ENCODE measurements around the gene MTHFSD. TPM values are rescaled to one million over a fixed set of nuclear protein-coding genes. Genes with fewer than 3 reads are reported as not detected.
A peak's percentile ranks its signal among the peaks of the same experiment; 100 is the strongest.

The MTHFSD gene
- total RNA-seq, 1 donor from 2014 or later = 27.7 TPM

- H3K4me1 Mint-ChIP-seq (ENCODE audit: low read depth, unreplicated experiment) = peaks cover 14% of the 10 kb centered on the region
- peaks cover 22% of the 10 kb centered on the region for H3K9me3 Mint-ChIP-seq (ENCODE audit: unreplicated experiment)
- TF ChIP-seq CTCF (IDR thresholded peaks at IDR 0.05; ENCODE audit: partially characterized antibody, unreplicated experiment) = no peak
- no peak overlapping the region for H3K27ac Mint-ChIP-seq (ENCODE audit: unreplicated experiment)
- H3K27me3 Mint-ChIP-seq (ENCODE audit: unreplicated experiment) = peaks cover 49% of the 10 kb centered on the region
- peak; percentile 40 for DNase-seq
- no peak overlapping the region for H3K4me3 Mint-ChIP-seq (ENCODE audit: unreplicated experiment)
- no peaks in the 10 kb centered on the region for H3K36me3 Mint-ChIP-seq (ENCODE audit: unreplicated experiment)
Measured at GRCh38 chr16:86509759-86510464, 45.1 kb downstream of the MTHFSD start.

GRCh38 chr16:86508947-86509758, 45.9 kb downstream of the MTHFSD start:
- peaks cover 18% of the 10 kb centered on the region for H3K9me3 Mint-ChIP-seq (ENCODE audit: unreplicated experiment)
- H3K4me3 Mint-ChIP-seq (ENCODE audit: unreplicated experiment) = peak overlapping the region; percentile 85
- peaks cover 14% of the 10 kb centered on the region for H3K4me1 Mint-ChIP-seq (ENCODE audit: low read depth, unreplicated experiment)
- H3K27ac Mint-ChIP-seq (ENCODE audit: unreplicated experiment) = no peak overlapping the region
- peak; percentile 49 for DNase-seq
- peaks cover 53% of the 10 kb centered on the region for H3K27me3 Mint-ChIP-seq (ENCODE audit: unreplicated experiment)
- TF ChIP-seq CTCF (IDR thresholded peaks at IDR 0.05; ENCODE audit: partially characterized antibody, unreplicated experiment) = no peak
- no peaks in the 10 kb centered on the region for H3K36me3 Mint-ChIP-seq (ENCODE audit: unreplicated experiment)

GRCh38 chr16:86508028-86508946, 46.7 kb downstream of the MTHFSD start:
- Mint-ChIP-seq H3K9me3 (ENCODE audit: unreplicated experiment) (peaks cover 15% of the 10 kb centered on the region), H3K4me3 (ENCODE audit: unreplicated experiment) (peak overlapping the region; percentile 38), H3K36me3 (ENCODE audit: unreplicated experiment) (no peaks in the 10 kb centered on the region), H3K27ac (ENCODE audit: unreplicated experiment) (no peak overlapping the region), H3K4me1 (ENCODE audit: low read depth, unreplicated experiment) (peaks cover 14% of the 10 kb centered on the region), H3K27me3 (ENCODE audit: unreplicated experiment) (peaks cover 52% of the 10 kb centered on the region)
- no peak for TF ChIP-seq CTCF (IDR thresholded peaks at IDR 0.05; ENCODE audit: partially characterized antibody, unreplicated experiment)
- no peak for DNase-seq

- Mint-ChIP-seq H3K27me3 (ENCODE audit: unreplicated experiment) (peaks cover 53% of the 10 kb centered on the region), H3K4me1 (ENCODE audit: low read depth, unreplicated experiment) (peaks cover 12% of the 10 kb centered on the region), H3K27ac (ENCODE audit: unreplicated experiment) (no peak overlapping the region), H3K9me3 (ENCODE audit: unreplicated experiment) (peaks cover 13% of the 10 kb centered on the region), H3K4me3 (ENCODE audit: unreplicated experiment) (peak overlapping the region; percentile 38), H3K36me3 (ENCODE audit: unreplicated experiment) (no peaks in the 10 kb centered on the region)
- peak; percentile 19 for DNase-seq
- TF ChIP-seq CTCF (IDR thresholded peaks at IDR 0.05; ENCODE audit: partially characterized antibody, unreplicated experiment) = no peak
Measured at GRCh38 chr16:86507173-86508027, 47.6 kb downstream of the MTHFSD start.
